Measurements from ENCODE around the gene POU2F1.

The POU2F1 gene

GRCh38 chr1:167388976-167389375 is 168.3 kb downstream of the POU2F1 start (continued):
- TF ChIP-seq ATF2 (tag by site-specific recombination; IDR thresholded peaks at IDR 0.05; ENCODE audit: low read depth) (no peak), ZNF548 (tag by site-specific recombination; IDR thresholded peaks at IDR 0.05) (no peak), ZNF518A (tag by site-specific recombination; conservative IDR thresholded peaks at IDR 0.05; ENCODE audit: low read depth) (no peak), ZNF843 (tag by site-specific recombination; IDR thresholded peaks at IDR 0.05) (no peak), ZNF114 (tag by site-specific recombination; IDR thresholded peaks at IDR 0.05) (no peak), ZSCAN30 (tag by site-specific recombination; IDR thresholded peaks at IDR 0.05) (no peak)

GRCh38 chr1:167392200-167392696 is 171.6 kb downstream of the POU2F1 start:
- TF ChIP-seq ZBTB10 (tag by site-specific recombination; IDR thresholded peaks at IDR 0.05) (no peak), ZNF223 (tag by site-specific recombination; IDR thresholded peaks at IDR 0.05) (no peak), ZNF792 (tag by site-specific recombination; IDR thresholded peaks at IDR 0.05) (no peak), ZNF19 (tag by site-specific recombination; IDR thresholded peaks at IDR 0.05; ENCODE audit: low read depth) (no peak), ZFP3 (tag by site-specific recombination; IDR thresholded peaks at IDR 0.05; ENCODE audit: low read depth) (no peak), WT1 (tag by site-specific recombination; IDR thresholded peaks at IDR 0.05) (no peak), HIC1 (tag by site-specific recombination; IDR thresholded peaks at IDR 0.05) (no peak), PRDM10 (tag by site-specific recombination; IDR thresholded peaks at IDR 0.05) (peak; percentile 76)
- Histone ChIP-seq H3K9me3 (ENCODE audit: control insufficient read depth, insufficient read depth, low read depth, low read length) (no peaks in the 10 kb centered on the region), H3K27ac (ENCODE audit: extremely low read depth, low read depth, low read length) (no peak overlapping the region), H3K36me3 (ENCODE audit: control insufficient read depth in 2 of 2, insufficient read depth in 1 of 2, low read length in 2 of 2) (peaks cover 4 to 19% of the 10 kb centered on the region in 2 experiments), H3K4me1 (ENCODE audit: control insufficient read depth, insufficient read depth, low read length) (no peaks in the 10 kb centered on the region), H3K4me3 (ENCODE audit: low read depth, low read length) (no peak overlapping the region)
- ChIA-PET POLR2A (no interaction called here), CTCF (interaction anchor here (0.5 to 0.6 kb wide), 2 partner anchors 13 to 587 kb away, joined by 3 read pairs; no protein-coding TSS in a partner anchor)

Measured in HEK293 (cell line).